ENCODE measurements around the gene CXCL10.
"Not testable (repeated sequence)": the region's sequence is repeated elsewhere in the genome, so short reads cannot be mapped to it uniquely, and the experiment has no call there.

- TF ChIP-seq, protein P1, sequence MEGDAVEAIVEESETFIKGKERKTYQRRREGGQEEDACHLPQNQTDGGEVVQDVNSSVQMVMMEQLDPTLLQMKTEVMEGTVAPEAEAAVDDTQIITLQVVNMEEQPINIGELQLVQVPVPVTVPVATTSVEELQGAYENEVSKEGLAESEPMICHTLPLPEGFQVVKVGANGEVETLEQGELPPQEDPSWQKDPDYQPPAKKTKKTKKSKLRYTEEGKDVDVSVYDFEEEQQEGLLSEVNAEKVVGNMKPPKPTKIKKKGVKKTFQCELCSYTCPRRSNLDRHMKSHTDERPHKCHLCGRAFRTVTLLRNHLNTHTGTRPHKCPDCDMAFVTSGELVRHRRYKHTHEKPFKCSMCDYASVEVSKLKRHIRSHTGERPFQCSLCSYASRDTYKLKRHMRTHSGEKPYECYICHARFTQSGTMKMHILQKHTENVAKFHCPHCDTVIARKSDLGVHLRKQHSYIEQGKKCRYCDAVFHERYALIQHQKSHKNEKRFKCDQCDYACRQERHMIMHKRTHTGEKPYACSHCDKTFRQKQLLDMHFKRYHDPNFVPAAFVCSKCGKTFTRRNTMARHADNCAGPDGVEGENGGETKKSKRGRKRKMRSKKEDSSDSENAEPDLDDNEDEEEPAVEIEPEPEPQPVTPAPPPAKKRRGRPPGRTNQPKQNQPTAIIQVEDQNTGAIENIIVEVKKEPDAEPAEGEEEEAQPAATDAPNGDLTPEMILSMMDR (IDR thresholded peaks at IDR 0.05) = not testable (repeated sequence)
- TF ChIP-seq POLR2A (IDR thresholded peaks at IDR 0.05) = not testable (repeated sequence)
Observed at GRCh38 chr4:76049860-76050416, 26.6 kb upstream of the CXCL10 start.
